Calu3 (cell line): ENCODE data around the gene CABP5. TPM values are rescaled to one million over a fixed set of nuclear protein-coding genes. Genes with fewer than 3 reads are reported as not detected.

Experiments
- BruUV-seq: library from RNA; stranded (reverse); fragments of 400-500 nt; replicated peaks from 2 replicates; lab custom pipeline; 2021; lab: Mats Ljungman, UMichigan
- CTCF ChIA-PET: fragments of 300-600 bp; sonication (Branson Sonifier 250); formaldehyde crosslinking; loops from one replicate; lab custom pipeline; 2022; ENCODE audit warnings: antibody characterized with exemption; lab: Charles Lee
- DNase-seq: peaks from one replicate; pipeline ENCODE4 v3.0.0; 2022
- H3K27ac Mint-ChIP-seq: one replicate; pipeline ENCODE4 v1.8.0; 2022; ENCODE audit warnings: mixed read lengths; ENCODE audit not compliant: unreplicated experiment
- H3K27me3 Mint-ChIP-seq: one replicate; pipeline ENCODE4 v1.8.0; 2022; ENCODE audit warnings: mixed read lengths; ENCODE audit not compliant: unreplicated experiment
- H3K36me3 Mint-ChIP-seq: one replicate; pipeline ENCODE4 v1.8.0; 2022; ENCODE audit warnings: mild to moderate bottlenecking, moderate library complexity, mixed read lengths; ENCODE audit not compliant: insufficient read depth, unreplicated experiment
- H3K4me1 Mint-ChIP-seq: one replicate; pipeline ENCODE4 v1.8.0; 2022; ENCODE audit warnings: mild to moderate bottlenecking, low read depth, mixed read lengths; ENCODE audit not compliant: unreplicated experiment
- H3K4me3 Mint-ChIP-seq: one replicate; pipeline ENCODE4 v1.8.0; 2022; ENCODE audit warnings: mild to moderate bottlenecking, low read depth, moderate library complexity, mixed read lengths; ENCODE audit not compliant: unreplicated experiment
- H3K9me3 Mint-ChIP-seq: one replicate; pipeline ENCODE4 v1.8.0; 2022; ENCODE audit warnings: low read depth, mixed read lengths; ENCODE audit not compliant: unreplicated experiment
- CTCF ChIP-seq: fragments of 200-600 bp; IDR thresholded peaks from one replicate; pipeline ENCODE4 v1.8.0; 2022; ENCODE audit warnings: antibody characterized with exemption; ENCODE audit not compliant: unreplicated experiment
- intact Hi-C: fragments of 100-400 bp; cut with micrococcal nuclease; formaldehyde crosslinking; loops from one replicate; pipeline ENCODE4 v1.10.0; 2022; ENCODE audit not compliant: unreplicated experiment
- total RNA-seq: library from RNA; stranded (reverse); gene quantifications from 2 replicates; pipeline ENCODE4 v1.2.3, GENCODE V29; 2022

Gene CABP5
- total RNA-seq, 1 experiment from 2014 or later = not detected

GRCh38 chr19:47994209-47994802 is 49.6 kb downstream of the CABP5 start, which contains the start of gene ELSPBP1:
Gene ELSPBP1 (plus strand): TSS chr19:47994632. CDS start chr19:48008668, 14,036 bp downstream.
- no peak for DNase-seq
- Mint-ChIP-seq H3K36me3 (no peaks in the 10 kb centered on the region), H3K27me3 (peaks cover 64% of the 10 kb centered on the region), H3K27ac (no peak within 1 kb of the TSS), H3K4me3 (no peak within 1 kb of the TSS), H3K4me1 (no peaks in the 10 kb centered on the region), H3K9me3 (peaks cover 5% of the 10 kb centered on the region)
- CTCF ChIA-PET = interaction anchor here (0.6 kb wide), 1 partner anchor 979 kb away, joined by 3 read pairs; no protein-coding TSS in a partner anchor
- intact Hi-C loops = no loop called here
- no peak for TF ChIP-seq CTCF
- BruUV-seq = no TSS peak

- Mint-ChIP-seq H3K4me3 (no peak within 1 kb of the TSS), H3K36me3 (no peaks in the 10 kb centered on the region), H3K9me3 (peaks cover 5% of the 10 kb centered on the region), H3K27me3 (peaks cover 86% of the 10 kb centered on the region), H3K27ac (no peak within 1 kb of the TSS), H3K4me1 (no peaks in the 10 kb centered on the region)
- no peak for TF ChIP-seq CTCF
- BruUV-seq = no TSS peak
- CTCF ChIA-PET = no interaction called here
- intact Hi-C loops = no loop called here
- DNase-seq = no peak
Observed at GRCh38 chr19:47992070-47992469, 51.8 kb downstream of the CABP5 start, which contains the start of gene BSPH1. Gene BSPH1 (minus strand): TSS chr19:47992170. CDS start chr19:47992081, 89 bp downstream.

GRCh38 chr19:47991191-47991808 is 52.6 kb downstream of the CABP5 start:
- Mint-ChIP-seq H3K4me1 (no peaks in the 10 kb centered on the region), H3K9me3 (peaks cover 5% of the 10 kb centered on the region), H3K27ac (no peak overlapping the region), H3K4me3 (no peak overlapping the region), H3K36me3 (no peaks in the 10 kb centered on the region), H3K27me3 (peaks cover 86% of the 10 kb centered on the region)
- intact Hi-C loops = no loop called here
- CTCF ChIA-PET = no interaction called here
- BruUV-seq = no TSS peak
- no peak for TF ChIP-seq CTCF
- no peak for DNase-seq

Other genes starting within 250 kb of the CABP5 start
- not detected in 2 replicates for gene TPRX1, start 239.5 kb downstream of the CABP5 start, total RNA-seq
- not detected in 2 replicates for gene CRX, start 222.1 kb downstream of the CABP5 start, total RNA-seq
- not detected in 2 replicates for gene TPRX2, start 184.8 kb downstream of the CABP5 start, total RNA-seq
- gene SULT2A1, start 157.8 kb downstream of the CABP5 start, total RNA-seq = not detected in 2 replicates
- gene BSPH1, start 51.9 kb downstream of the CABP5 start, total RNA-seq = not detected in 2 replicates
- gene ELSPBP1, start 49.4 kb downstream of the CABP5 start, total RNA-seq = not detected in 2 replicates
- gene PLA2G4C, start 66.7 kb upstream of the CABP5 start, total RNA-seq = 4.2 and 7.7 TPM in 2 replicates
- gene LIG1, start 126.3 kb upstream of the CABP5 start, total RNA-seq = 99.3 and 99.4 TPM in 2 replicates
- gene ZSWIM9, start 126.6 kb upstream of the CABP5 start, total RNA-seq = 16.4 and 17.4 TPM in 2 replicates
- 32.3 and 34.0 TPM in 2 replicates for gene CARD8, start 211.8 kb upstream of the CABP5 start, total RNA-seq
- 0.69 and 0.78 TPM in 2 replicates for gene ZNF114, start 226.0 kb upstream of the CABP5 start, total RNA-seq